ENCODE results near the gene LCMT2. TPM values are rescaled to one million over a fixed set of nuclear protein-coding genes. Genes with fewer than 3 reads are reported as not detected.

Gene LCMT2
- total RNA-seq, 6 experiments from 2014 or later = 5.7 to 8.8 (median 6.5) TPM

GRCh38 chr15:43302205-43302817, 28.1 kb downstream of the LCMT2 start, which contains the start of gene TGM7:
Gene TGM7, minus strand, starts transcription at chr15:43302255.
- H3K27me3 Mint-ChIP-seq (ENCODE audit: insufficient read depth) = peaks cover 44% of the 10 kb centered on the region

GRCh38 chr15:43299884-43300283, 30.5 kb downstream of the LCMT2 start:
- no peaks in the 10 kb centered on the region for H3K4me1 Mint-ChIP-seq (ENCODE audit: low read depth)
- H3K4me3 Mint-ChIP-seq = no peak overlapping the region
- H3K27me3 Mint-ChIP-seq (ENCODE audit: insufficient read depth) = peaks cover 44% of the 10 kb centered on the region
- no peaks in the 10 kb centered on the region for H3K36me3 Mint-ChIP-seq (ENCODE audit: low read depth)
- TF ChIP-seq, protein P1, sequence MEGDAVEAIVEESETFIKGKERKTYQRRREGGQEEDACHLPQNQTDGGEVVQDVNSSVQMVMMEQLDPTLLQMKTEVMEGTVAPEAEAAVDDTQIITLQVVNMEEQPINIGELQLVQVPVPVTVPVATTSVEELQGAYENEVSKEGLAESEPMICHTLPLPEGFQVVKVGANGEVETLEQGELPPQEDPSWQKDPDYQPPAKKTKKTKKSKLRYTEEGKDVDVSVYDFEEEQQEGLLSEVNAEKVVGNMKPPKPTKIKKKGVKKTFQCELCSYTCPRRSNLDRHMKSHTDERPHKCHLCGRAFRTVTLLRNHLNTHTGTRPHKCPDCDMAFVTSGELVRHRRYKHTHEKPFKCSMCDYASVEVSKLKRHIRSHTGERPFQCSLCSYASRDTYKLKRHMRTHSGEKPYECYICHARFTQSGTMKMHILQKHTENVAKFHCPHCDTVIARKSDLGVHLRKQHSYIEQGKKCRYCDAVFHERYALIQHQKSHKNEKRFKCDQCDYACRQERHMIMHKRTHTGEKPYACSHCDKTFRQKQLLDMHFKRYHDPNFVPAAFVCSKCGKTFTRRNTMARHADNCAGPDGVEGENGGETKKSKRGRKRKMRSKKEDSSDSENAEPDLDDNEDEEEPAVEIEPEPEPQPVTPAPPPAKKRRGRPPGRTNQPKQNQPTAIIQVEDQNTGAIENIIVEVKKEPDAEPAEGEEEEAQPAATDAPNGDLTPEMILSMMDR (IDR thresholded peaks at IDR 0.05) = no peak
- no peak for DNase-seq
- no peak overlapping the region for H3K27ac Mint-ChIP-seq
- no peaks in the 10 kb centered on the region for H3K9me3 Mint-ChIP-seq

More at GRCh38 chr15:43302205-43302817, 28.1 kb downstream of the LCMT2 start, which contains the start of gene TGM7:
- TF ChIP-seq, protein P1 (IDR thresholded peaks at IDR 0.05) = no peak
- no peaks in the 10 kb centered on the region for H3K4me1 Mint-ChIP-seq (ENCODE audit: low read depth)
- no peak within 1 kb of the TSS for H3K27ac Mint-ChIP-seq
- no peaks in the 10 kb centered on the region for H3K9me3 Mint-ChIP-seq
- no peak within 1 kb of the TSS for H3K4me3 Mint-ChIP-seq
- no peaks in the 10 kb centered on the region for H3K36me3 Mint-ChIP-seq (ENCODE audit: low read depth)
- DNase-seq = no peak

- DNase-seq = no peak
- peaks cover 46% of the 10 kb centered on the region for H3K27me3 Mint-ChIP-seq (ENCODE audit: insufficient read depth)
- H3K36me3 Mint-ChIP-seq (ENCODE audit: low read depth) = no peaks in the 10 kb centered on the region
Observed at GRCh38 chr15:43299411-43299810, 31.0 kb downstream of the LCMT2 start.

DNA sequence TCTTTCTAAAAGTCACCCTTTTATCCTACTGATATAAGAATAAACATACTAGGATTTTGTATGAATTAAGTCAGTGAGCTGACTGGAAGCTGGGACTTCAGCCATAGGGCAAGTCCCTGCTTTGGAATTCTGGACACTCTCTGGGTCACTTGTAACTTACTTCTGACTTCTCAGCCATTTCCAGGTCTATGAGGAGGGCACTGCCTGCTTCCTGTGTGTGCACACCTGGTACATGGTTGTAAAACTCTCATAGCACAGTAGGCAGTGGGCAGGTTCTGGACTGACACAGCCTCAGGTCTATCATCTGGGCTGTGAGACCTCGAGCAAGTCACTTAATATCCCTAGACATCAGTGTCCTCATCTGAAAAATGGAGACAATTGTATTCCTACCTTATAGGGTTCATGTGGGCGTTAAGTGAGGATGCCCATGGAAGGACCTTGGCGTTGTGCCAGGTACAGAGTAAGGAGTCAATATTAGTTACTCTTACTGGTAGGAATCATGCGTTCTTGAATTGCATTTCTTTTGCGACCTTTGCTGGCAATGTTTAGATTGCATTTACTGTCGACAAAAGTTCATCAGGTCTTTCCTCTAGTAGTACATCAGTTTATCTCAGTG, 36.2 kb downstream of the LCMT2 start:
- H3K27me3 Mint-ChIP-seq (ENCODE audit: insufficient read depth) = peaks cover 62% of the 10 kb centered on the region
- TF ChIP-seq, protein P1 (IDR thresholded peaks at IDR 0.05) = no peak
- no peak for DNase-seq
- H3K27ac Mint-ChIP-seq = no peak overlapping the region
- no peaks in the 10 kb centered on the region for H3K36me3 Mint-ChIP-seq (ENCODE audit: low read depth)
- peaks cover 6% of the 10 kb centered on the region; the same call in 1 of the 2 replicates for H3K9me3 Mint-ChIP-seq
- peaks cover 16% of the 10 kb centered on the region for H3K4me1 Mint-ChIP-seq (ENCODE audit: low read depth)
- H3K4me3 Mint-ChIP-seq = no peak overlapping the region

More at GRCh38 chr15:43299411-43299810, 31.0 kb downstream of the LCMT2 start:
- no peak overlapping the region for H3K27ac Mint-ChIP-seq
- H3K4me3 Mint-ChIP-seq = no peak overlapping the region
- TF ChIP-seq, protein P1 (IDR thresholded peaks at IDR 0.05) = no peak
- no peaks in the 10 kb centered on the region for H3K9me3 Mint-ChIP-seq
- no peaks in the 10 kb centered on the region for H3K4me1 Mint-ChIP-seq (ENCODE audit: low read depth)

DNA sequence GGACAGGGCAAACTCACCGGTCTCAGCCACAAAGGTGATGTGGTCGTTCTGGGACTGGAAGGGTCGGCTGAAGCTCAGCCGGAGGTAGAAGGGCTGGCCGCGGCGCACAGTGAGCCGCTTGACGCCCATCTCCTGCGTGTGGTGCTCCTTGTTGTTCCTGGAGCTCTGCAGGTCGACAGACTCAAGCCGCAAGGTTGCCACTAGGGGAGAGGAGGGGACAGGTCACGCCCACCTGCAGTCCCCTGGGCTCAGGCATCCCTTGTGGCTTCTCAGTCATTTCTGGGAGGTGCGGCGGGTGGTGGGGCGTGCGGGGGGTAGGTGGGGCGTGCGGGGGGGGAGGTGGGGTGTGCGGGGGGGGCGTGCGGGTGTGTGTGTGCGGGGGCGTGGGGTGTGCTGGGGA, 36.9 kb downstream of the LCMT2 start:
- H3K9me3 Mint-ChIP-seq = peaks cover 6% of the 10 kb centered on the region; the same call in 1 of the 2 replicates
- no peak overlapping the region for H3K27ac Mint-ChIP-seq
- H3K36me3 Mint-ChIP-seq (ENCODE audit: low read depth) = no peaks in the 10 kb centered on the region
- H3K4me1 Mint-ChIP-seq (ENCODE audit: low read depth) = peaks cover 16% of the 10 kb centered on the region
- H3K4me3 Mint-ChIP-seq = no peak overlapping the region
- TF ChIP-seq, protein P1 (IDR thresholded peaks at IDR 0.05) = no peak
- no peak for DNase-seq
- H3K27me3 Mint-ChIP-seq (ENCODE audit: insufficient read depth) = peaks cover 58% of the 10 kb centered on the region
